Lower leg skin (tissue), 4 donors: ENCODE data around the gene MSH3. TPM values are rescaled to one million over a fixed set of nuclear protein-coding genes. Genes with fewer than 3 reads are reported as not detected.

Experiments used
- DNase-seq, 2 donors: peaks; one replicate each; pipeline ENCODE4 v3.0.0-alpha.2; 2019; ENCODE audit warnings: low spot score in 2 of 2
- H3K4me3 ChIP-seq: fragments of 200-600 bp; sonication (generic); 2 replicates; pipeline ENCODE4 v1.5.1; 2017; ENCODE audit warnings: mild to moderate bottlenecking, low read depth; ENCODE audit not compliant: poor library complexity, severe bottlenecking
- POLR2A ChIP-seq, 2 donors: fragments of 450-650 bp; IDR thresholded peaks; one replicate each; pipeline ENCODE4 v1.6.1; 2016 to 2017; ENCODE audit warnings: antibody characterized with exemption in 2 of 2, mild to moderate bottlenecking in 1 of 2, moderate library complexity in 1 of 2
- WGBS, 2 donors: methylation state at CpG; one replicate each; pipeline ENCODE4 v1.1.5; 2018; 5-methylcytosine and 5-hydroxymethylcytosine counted together
- intact Hi-C: fragments of 100-400 bp; cut with DNase I; formaldehyde crosslinking; loops from one replicate; pipeline ENCODE4 v1.15.0; 2023; ENCODE audit warnings: low total_unique reads
- total RNA-seq, 4 donors: library from RNA; depleted of rRNA; stranded (reverse); fragments of >200 nt; gene quantifications; one replicate each; pipeline ENCODE4 v1.1.0, GENCODE V29; 2016
- TF ChIP-seq, protein P1 (sequence below), 3 donors: fragments of 450-650 bp; IDR thresholded peaks; one replicate each; pipeline ENCODE4 v1.5.1; 2016; ENCODE audit warnings: antibody characterized with exemption in 3 of 3, mild to moderate bottlenecking in 3 of 3, moderate library complexity in 2 of 3

Gene MSH3
- total RNA-seq, 4 donors from 2014 or later: 8.4 to 17.1 (median 11.4) TPM

DNA sequence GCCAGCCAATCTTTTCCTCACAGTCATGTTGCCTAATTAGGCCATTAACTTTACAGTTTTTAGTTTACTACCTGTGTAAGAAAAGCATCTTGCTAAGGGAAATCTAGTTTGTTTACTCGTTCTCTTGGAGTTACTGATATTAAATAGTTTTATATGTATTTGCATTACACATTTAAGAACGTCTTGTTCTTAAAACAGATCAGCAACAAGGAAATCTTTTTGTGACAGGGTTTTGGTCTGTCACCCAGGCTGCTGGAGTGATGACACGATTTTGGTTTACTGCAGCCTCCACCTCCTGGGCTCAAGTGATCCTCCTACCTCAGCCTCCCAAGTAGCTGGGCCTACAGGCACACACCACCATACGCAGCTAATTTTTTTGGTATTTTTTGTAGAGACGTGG is 29.2 kb upstream of the MSH3 start:
- DNase-seq: no peak
- 87 to 90% methylated on average over 5 of the region's 5 CpGs for whole genome bisulfite sequencing, 2 donors
- intact Hi-C loops: no loop called here
- no peak for TF ChIP-seq POLR2A (IDR thresholded peaks at IDR 0.05)
- TF ChIP-seq, protein P1, sequence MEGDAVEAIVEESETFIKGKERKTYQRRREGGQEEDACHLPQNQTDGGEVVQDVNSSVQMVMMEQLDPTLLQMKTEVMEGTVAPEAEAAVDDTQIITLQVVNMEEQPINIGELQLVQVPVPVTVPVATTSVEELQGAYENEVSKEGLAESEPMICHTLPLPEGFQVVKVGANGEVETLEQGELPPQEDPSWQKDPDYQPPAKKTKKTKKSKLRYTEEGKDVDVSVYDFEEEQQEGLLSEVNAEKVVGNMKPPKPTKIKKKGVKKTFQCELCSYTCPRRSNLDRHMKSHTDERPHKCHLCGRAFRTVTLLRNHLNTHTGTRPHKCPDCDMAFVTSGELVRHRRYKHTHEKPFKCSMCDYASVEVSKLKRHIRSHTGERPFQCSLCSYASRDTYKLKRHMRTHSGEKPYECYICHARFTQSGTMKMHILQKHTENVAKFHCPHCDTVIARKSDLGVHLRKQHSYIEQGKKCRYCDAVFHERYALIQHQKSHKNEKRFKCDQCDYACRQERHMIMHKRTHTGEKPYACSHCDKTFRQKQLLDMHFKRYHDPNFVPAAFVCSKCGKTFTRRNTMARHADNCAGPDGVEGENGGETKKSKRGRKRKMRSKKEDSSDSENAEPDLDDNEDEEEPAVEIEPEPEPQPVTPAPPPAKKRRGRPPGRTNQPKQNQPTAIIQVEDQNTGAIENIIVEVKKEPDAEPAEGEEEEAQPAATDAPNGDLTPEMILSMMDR (IDR thresholded peaks at IDR 0.05): no peak
- H3K4me3 ChIP-seq: no peak overlapping the region

DNA sequence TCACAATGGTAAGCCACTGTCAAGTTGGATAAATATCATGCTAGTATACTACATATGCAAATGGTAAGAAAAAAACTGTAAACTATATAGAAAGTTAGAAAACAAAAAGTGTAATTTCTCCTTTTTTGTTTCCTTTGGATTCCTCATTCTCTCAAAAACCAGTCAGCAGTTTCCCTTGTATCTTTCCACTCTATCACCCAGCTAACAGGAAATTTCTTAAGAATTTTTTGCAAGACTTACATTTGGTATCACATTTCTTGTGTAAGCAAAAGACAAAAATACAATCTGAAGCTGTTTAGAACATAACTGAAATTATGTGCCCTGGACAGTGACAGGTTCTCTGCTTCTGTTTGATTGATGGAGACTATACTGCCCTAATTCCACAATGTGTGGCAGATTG is 25.2 kb upstream of the MSH3 start:
- TF ChIP-seq POLR2A (IDR thresholded peaks at IDR 0.05): no peak
- TF ChIP-seq, protein P1 (IDR thresholded peaks at IDR 0.05): no peak
- no peak for DNase-seq
- no peak overlapping the region for H3K4me3 ChIP-seq
- intact Hi-C loops: no loop called here

DNA sequence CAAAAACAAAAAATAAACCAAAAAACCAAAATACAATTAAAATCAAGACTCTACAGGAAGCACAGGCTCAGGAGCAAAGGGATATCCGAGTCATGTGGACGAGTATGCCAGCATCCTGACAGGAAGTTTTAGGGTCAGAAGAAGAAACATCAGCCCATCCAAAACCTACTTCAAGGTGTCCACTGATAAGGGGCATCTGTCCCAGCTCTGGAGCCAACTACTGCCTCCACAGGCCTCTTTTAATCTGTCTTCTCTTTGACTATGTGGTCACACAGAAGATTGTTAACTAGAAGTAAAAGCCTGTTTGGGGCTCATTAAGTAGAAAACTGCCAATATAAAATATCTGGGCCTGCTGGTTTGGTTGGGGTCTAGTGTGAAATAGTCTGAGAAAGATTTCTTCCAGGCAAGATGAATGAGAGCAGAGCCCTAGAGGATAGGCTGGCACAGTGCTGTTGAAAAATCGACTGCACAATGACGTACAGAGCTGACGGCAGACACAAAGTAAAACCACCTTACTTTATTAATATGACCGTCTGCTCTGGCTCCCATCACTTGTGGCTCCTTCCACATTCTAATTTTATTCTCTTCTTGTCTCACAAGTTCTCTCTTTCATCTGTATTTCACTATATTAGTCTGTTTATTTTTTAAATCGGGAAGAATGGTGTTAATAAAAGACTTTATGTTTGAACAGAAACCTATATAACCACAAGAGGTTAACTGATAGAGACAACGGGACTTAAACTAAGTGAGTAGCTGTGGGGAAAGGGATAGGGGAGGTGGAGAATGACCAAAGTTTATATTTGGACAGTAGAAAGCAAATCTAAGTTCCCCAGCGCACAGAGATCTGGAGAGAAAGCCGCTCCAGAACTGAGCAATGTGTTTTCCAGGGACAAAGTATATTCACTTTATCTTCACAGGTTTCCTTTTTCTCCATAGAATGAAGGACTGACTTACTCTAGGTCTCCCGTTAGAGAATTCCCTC is 22.9 kb upstream of the MSH3 start:
- no peak for DNase-seq
- no peak overlapping the region for H3K4me3 ChIP-seq
- no peak for TF ChIP-seq POLR2A (IDR thresholded peaks at IDR 0.05)
- TF ChIP-seq, protein P1 (IDR thresholded peaks at IDR 0.05): no peak
- intact Hi-C loops: no loop called here
- WGBS, 2 donors: 95 to 97% methylated on average over 11 of the region's 11 CpGs

DNA sequence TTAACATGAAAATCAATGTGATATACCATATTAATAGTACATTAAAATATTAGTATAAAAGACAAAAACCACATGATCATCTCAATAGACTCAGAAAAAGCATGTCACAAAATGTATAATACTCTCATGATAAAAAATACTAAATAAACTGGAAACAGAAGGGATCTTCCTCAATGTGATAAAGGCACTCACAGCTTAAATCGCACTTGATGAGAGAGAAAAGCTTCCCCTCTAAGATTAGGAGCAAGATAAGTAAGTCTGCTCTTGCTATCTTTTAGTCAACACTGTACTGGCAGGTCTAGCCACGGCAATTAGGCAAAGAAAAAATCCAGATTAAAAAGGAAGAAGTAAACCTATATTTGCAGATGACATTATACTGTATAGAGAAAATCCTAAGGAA is 21.8 kb upstream of the MSH3 start:
- intact Hi-C loops: no loop called here
- no peak overlapping the region for H3K4me3 ChIP-seq
- DNase-seq: no peak
- WGBS, 2 donors: 89 to 93% methylated on average over 2 of the region's 2 CpGs
- TF ChIP-seq, protein P1 (IDR thresholded peaks at IDR 0.05): no peak
- TF ChIP-seq POLR2A (IDR thresholded peaks at IDR 0.05): no peak

DNA sequence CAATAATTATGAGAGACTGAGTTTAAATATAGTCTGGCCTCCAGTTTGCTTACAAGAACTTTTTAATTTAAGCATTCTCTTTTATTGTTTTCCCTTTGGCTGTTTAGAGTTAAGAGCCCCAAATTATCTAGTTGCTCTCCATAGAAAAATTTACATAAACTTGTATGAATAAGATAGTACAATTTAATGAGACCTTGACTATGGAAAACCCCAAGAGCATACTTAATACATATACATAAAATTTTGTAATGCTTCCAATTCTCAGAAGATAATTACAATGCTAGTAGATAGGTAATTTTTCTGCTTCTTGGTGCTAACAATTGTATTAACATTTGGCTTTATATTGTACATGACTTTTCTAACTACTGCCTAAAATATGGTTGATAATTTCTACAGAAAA is 20.3 kb upstream of the MSH3 start:
- intact Hi-C loops: no loop called here
- TF ChIP-seq, protein P1 (IDR thresholded peaks at IDR 0.05): no peak
- no peak for TF ChIP-seq POLR2A (IDR thresholded peaks at IDR 0.05)
- DNase-seq: no peak
- no peak overlapping the region for H3K4me3 ChIP-seq
